ENCODE data around the gene DLX4. TPM values are rescaled to one million over a fixed set of nuclear protein-coding genes. Genes with fewer than 3 reads are reported as not detected.
A peak's percentile ranks its signal among the peaks of the same experiment; 100 is the strongest.

The DLX4 gene
- total RNA-seq, 1 experiment from 2014 or later: 1.3 TPM

- ATAC-seq (peak; percentile 94), DNase-seq (ENCODE audit: low spot score) (peak; percentile 95)
- Mint-ChIP-seq H3K4me3 (no peak overlapping the region), H3K4me1 (peaks cover 10% of the 10 kb centered on the region), H3K36me3 (no peaks in the 10 kb centered on the region), H3K27me3 (ENCODE audit: low read depth) (peaks cover 26% of the 10 kb centered on the region), H3K9me3 (no peaks in the 10 kb centered on the region), H3K27ac (no peak overlapping the region)
- TF ChIP-seq AR (CRISPR knock-in tag; IDR thresholded peaks at IDR 0.05): no peak
- TF ChIP-seq CTCF (IDR thresholded peaks at IDR 0.05): peak; percentile 72
- ChIA-PET CTCF (interaction anchor here (0.5 to 4.3 kb wide), 51 partner anchors 10 to 455 kb away, joined by 3 to 146 read pairs (median 5); partner anchors contain the start of genes DLX3, ITGA3 and SLC35B1), POLR2A (interaction anchor here (0.6 to 1.1 kb wide), 2 partner anchors 9 to 64 kb away, joined by 3 to 6 read pairs; no protein-coding TSS in a partner anchor)
These were observed 16.6 kb upstream of the DLX4 start for GRCh38 chr17:49952209-49952911.

GRCh38 chr17:49952912-49953497, 16.0 kb upstream of the DLX4 start:
- peaks cover 10% of the 10 kb centered on the region for H3K4me1 Mint-ChIP-seq
- ATAC-seq (no peak), DNase-seq (ENCODE audit: low spot score) (no peak)
- ChIA-PET CTCF (interaction anchor here (0.5 to 4.3 kb wide), 50 partner anchors 9 to 456 kb away, joined by 3 to 146 read pairs (median 5); partner anchors contain the start of genes DLX3, ITGA3 and SLC35B1), POLR2A (interaction anchor here (1.1 kb wide), 1 partner anchor 8 kb away, joined by 6 read pairs; no protein-coding TSS in a partner anchor)
- TF ChIP-seq SOX15 (CRISPR knock-in tag; IDR thresholded peaks at IDR 0.05): no peak
- TF ChIP-seq ZNF263 (CRISPR knock-in tag; IDR thresholded peaks at IDR 0.05; ENCODE audit: low read depth): no peak
- TF ChIP-seq ZNF416 (CRISPR knock-in tag; IDR thresholded peaks at IDR 0.05): no peak
- no peak for TF ChIP-seq ESRRA (CRISPR knock-in tag; IDR thresholded peaks at IDR 0.05; ENCODE audit: borderline replicate concordance)
- no peak for TF ChIP-seq KAT7 (CRISPR knock-in tag; IDR thresholded peaks at IDR 0.05; ENCODE audit: borderline replicate concordance)
- TF ChIP-seq ATF1 (CRISPR knock-in tag; IDR thresholded peaks at IDR 0.05): no peak
- no peak for TF ChIP-seq ZNF423 (CRISPR knock-in tag; IDR thresholded peaks at IDR 0.05)
- TF ChIP-seq ATF3 (CRISPR knock-in tag; conservative IDR thresholded peaks at IDR 0.05): no peak
- TF ChIP-seq SP1 (CRISPR knock-in tag; conservative IDR thresholded peaks at IDR 0.05): no peak
- TF ChIP-seq ZNF219 (CRISPR knock-in tag; IDR thresholded peaks at IDR 0.05; ENCODE audit: borderline replicate concordance): no peak
- no peaks in the 10 kb centered on the region for H3K9me3 Mint-ChIP-seq
- no peak overlapping the region for H3K4me3 Mint-ChIP-seq
- no peak overlapping the region for H3K27ac Mint-ChIP-seq
- H3K27me3 Mint-ChIP-seq (ENCODE audit: low read depth): peaks cover 30% of the 10 kb centered on the region
- H3K36me3 Mint-ChIP-seq: no peaks in the 10 kb centered on the region

GRCh38 chr17:49955157-49955556, 13.8 kb upstream of the DLX4 start:
- Mint-ChIP-seq H3K36me3 (no peaks in the 10 kb centered on the region), H3K27ac (no peak overlapping the region), H3K4me3 (no peak overlapping the region), H3K9me3 (no peaks in the 10 kb centered on the region), H3K4me1 (peaks cover 10% of the 10 kb centered on the region), H3K27me3 (ENCODE audit: low read depth) (peaks cover 42% of the 10 kb centered on the region)
- no peak for TF ChIP-seq ATF3 (CRISPR knock-in tag; conservative IDR thresholded peaks at IDR 0.05)
- TF ChIP-seq CREB1 (CRISPR knock-in tag; IDR thresholded peaks at IDR 0.05): no peak
- TF ChIP-seq ATF6 (CRISPR knock-in tag; IDR thresholded peaks at IDR 0.05): no peak
- no peak for TF ChIP-seq EMX1 (CRISPR knock-in tag; IDR thresholded peaks at IDR 0.05)
- no peak for TF ChIP-seq ZNF396 (CRISPR knock-in tag; IDR thresholded peaks at IDR 0.05; ENCODE audit: borderline replicate concordance)
- no peak for TF ChIP-seq CBFB (CRISPR knock-in tag; IDR thresholded peaks at IDR 0.05; ENCODE audit: low read depth)
- ATAC-seq (no peak), DNase-seq (ENCODE audit: low spot score) (no peak)
- POLR2A ChIA-PET: no interaction called here
- CTCF ChIA-PET: interaction anchor here (0.8 to 5.1 kb wide), 6 partner anchors 9 to 89 kb away, joined by 3 to 31 read pairs (median 4); no protein-coding TSS in a partner anchor
